DND-41 (cell line): ENCODE results near the gene CMSS1.

Source experiments
- EZH2 ChIP-seq: IDR thresholded peaks from 3 replicates; pipeline ENCODE4 v1.6.1; 2012; ENCODE audit warnings: borderline replicate concordance, low read depth, mild to moderate bottlenecking, moderate library complexity, low read length, inconsistent platforms; ENCODE audit not compliant: severe bottlenecking
- TF ChIP-seq, protein P1 (sequence below): IDR thresholded peaks from 2 replicates; pipeline ENCODE4 v1.5.1; 2012; ENCODE audit warnings: borderline replicate concordance, low read length, moderate library complexity, mild to moderate bottlenecking; ENCODE audit not compliant: poor library complexity, severe bottlenecking; ENCODE audit errors: extremely low read depth

DNA sequence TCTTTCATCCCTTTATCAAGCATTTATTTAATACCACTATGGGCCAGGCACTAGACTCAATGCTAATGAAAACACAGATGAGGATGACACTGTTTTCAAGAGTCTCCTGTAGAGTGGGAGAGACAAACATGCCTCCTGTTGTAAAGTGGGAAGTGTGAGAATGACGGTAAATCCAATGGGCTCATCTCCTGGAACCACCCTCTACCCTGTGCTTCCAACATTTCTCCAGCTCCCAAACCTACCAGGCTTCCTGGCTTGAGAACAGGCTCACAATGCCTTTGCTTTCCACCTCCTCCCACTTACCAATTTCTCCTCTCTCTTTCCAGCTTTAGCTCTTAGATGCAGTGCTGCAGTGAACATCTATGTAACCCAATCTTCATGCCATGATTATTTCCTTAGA is 389.0 kb downstream of the CMSS1 start:
- TF ChIP-seq EZH2 = no peak
- TF ChIP-seq, protein P1, sequence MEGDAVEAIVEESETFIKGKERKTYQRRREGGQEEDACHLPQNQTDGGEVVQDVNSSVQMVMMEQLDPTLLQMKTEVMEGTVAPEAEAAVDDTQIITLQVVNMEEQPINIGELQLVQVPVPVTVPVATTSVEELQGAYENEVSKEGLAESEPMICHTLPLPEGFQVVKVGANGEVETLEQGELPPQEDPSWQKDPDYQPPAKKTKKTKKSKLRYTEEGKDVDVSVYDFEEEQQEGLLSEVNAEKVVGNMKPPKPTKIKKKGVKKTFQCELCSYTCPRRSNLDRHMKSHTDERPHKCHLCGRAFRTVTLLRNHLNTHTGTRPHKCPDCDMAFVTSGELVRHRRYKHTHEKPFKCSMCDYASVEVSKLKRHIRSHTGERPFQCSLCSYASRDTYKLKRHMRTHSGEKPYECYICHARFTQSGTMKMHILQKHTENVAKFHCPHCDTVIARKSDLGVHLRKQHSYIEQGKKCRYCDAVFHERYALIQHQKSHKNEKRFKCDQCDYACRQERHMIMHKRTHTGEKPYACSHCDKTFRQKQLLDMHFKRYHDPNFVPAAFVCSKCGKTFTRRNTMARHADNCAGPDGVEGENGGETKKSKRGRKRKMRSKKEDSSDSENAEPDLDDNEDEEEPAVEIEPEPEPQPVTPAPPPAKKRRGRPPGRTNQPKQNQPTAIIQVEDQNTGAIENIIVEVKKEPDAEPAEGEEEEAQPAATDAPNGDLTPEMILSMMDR = no peak
